Measurements from ENCODE around the gene UBE2G2. TPM values are rescaled to one million over a fixed set of nuclear protein-coding genes. Genes with fewer than 3 reads are reported as not detected.
A peak's percentile ranks its signal among the peaks of the same experiment; 100 is the strongest.

The UBE2G2 gene
- total RNA-seq, 1 donor from 2014 or later: 137 TPM

DNA sequence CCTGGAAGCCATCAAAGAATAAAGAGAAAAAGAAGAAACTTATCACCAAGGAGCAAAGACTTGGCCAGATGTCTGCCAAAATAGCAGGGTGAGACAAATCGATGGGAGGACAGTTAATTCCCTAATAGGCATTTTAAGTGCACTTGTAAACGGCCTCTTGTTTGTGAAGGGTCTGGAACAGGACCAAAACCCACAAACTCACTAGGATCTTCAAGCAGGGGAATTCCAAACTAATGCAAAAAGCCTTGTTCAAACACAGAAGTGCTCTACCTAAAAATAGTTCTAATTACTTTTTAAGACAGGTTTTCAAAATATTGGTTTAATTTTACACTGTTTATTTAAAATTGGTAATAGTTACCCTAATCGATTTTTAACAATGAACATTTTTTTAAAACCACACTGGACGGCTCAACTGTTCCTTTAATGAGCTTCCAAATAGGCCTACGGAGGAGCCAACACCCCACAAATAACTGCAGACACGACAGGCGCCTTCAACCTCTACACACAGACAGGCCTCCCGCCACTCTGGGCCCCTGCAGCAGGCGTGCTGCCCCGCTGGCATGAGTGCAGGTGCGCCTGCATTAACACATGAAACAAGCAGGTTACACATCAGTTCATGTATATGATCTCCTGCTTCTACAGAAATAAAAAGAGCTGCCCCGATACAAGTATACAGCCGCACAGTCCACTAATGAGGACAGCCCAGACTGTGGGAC lies 15.8 kb downstream of the UBE2G2 start:
- Mint-ChIP-seq H3K27me3 (ENCODE audit: insufficient read depth) (no peaks in the 10 kb centered on the region), H3K9me3 (no peaks in the 10 kb centered on the region)

DNA sequence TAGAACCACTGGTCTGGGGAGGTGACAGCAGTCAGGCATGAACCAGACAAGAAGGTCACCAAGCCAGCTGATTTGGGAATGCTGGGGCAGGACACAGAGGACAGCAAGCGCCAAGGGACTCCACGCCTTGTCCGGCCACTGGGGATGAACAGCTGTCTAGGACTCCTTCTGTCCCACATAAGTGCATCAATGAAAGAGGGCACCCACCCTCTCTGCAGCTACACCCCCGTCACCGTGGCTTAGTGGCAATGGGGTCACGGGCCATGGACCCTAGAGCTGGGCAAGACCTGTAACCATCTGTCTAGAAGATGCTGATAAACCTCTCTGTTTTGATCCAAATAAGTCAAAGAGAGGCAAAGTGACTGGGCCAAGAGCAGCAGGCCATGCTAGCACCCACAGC lies 16.8 kb downstream of the UBE2G2 start:
- H3K4me1 Mint-ChIP-seq (ENCODE audit: low read depth): peaks cover 8% of the 10 kb centered on the region
- no peaks in the 10 kb centered on the region for H3K27me3 Mint-ChIP-seq (ENCODE audit: insufficient read depth)
- H3K9me3 Mint-ChIP-seq: no peaks in the 10 kb centered on the region
- DNase-seq (ENCODE audit: low spot score): no peak
- intact Hi-C loops (cut with micrococcal nuclease): no loop called here
- H3K27ac Mint-ChIP-seq: no peak overlapping the region
- H3K4me3 Mint-ChIP-seq: no peak overlapping the region
- peaks cover 26% of the 10 kb centered on the region for H3K36me3 Mint-ChIP-seq (ENCODE audit: low read depth)

More for the DNA sequence above, 15.8 kb downstream of the UBE2G2 start:
- Mint-ChIP-seq H3K4me1 (ENCODE audit: low read depth) (peaks cover 18% of the 10 kb centered on the region), H3K36me3 (ENCODE audit: low read depth) (peaks cover 35% of the 10 kb centered on the region), H3K27ac (peak overlapping the region; percentile 22), H3K4me3 (no peak overlapping the region)
- intact Hi-C loops (cut with micrococcal nuclease): no loop called here
- DNase-seq (ENCODE audit: low spot score): no peak

DNA sequence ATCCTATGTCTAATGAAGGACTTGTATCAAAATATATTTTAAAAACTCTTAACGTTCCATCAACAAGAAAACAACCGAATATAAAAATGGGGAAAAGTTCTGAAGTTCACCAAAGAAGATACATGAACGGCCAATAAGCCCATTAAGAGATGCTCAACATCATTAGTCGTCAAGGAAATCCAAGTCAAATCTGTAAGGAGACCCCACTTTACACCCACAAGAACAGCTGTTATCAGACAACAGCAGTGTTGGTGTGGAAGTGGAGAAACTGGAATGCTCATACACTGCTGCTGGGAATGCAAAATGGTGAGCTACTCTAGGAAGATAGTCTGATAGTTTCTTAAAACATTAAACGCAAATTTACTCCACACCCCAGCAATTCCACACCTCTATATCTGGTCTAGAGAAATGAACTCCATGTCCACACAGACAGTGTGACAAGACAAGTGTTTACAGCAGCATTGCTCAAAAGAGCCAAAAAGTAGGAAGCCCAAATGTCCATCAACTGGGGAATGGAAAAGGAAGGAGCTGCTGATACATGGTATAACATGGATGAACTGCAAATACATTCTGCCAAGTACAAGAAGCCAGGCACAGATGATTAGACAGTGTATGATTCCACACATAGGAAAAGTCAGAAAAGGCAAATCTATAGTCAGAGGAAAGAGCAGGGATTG lies 18.5 kb downstream of the UBE2G2 start:
- intact Hi-C loops (cut with micrococcal nuclease): no loop called here
- no peak overlapping the region for H3K4me3 Mint-ChIP-seq
- H3K27ac Mint-ChIP-seq: no peak overlapping the region
- H3K4me1 Mint-ChIP-seq (ENCODE audit: low read depth): peaks cover 5% of the 10 kb centered on the region
- no peaks in the 10 kb centered on the region for H3K27me3 Mint-ChIP-seq (ENCODE audit: insufficient read depth)
- peaks cover 23% of the 10 kb centered on the region for H3K36me3 Mint-ChIP-seq (ENCODE audit: low read depth)
- H3K9me3 Mint-ChIP-seq: no peaks in the 10 kb centered on the region
- DNase-seq (ENCODE audit: low spot score): no peak

DNA sequence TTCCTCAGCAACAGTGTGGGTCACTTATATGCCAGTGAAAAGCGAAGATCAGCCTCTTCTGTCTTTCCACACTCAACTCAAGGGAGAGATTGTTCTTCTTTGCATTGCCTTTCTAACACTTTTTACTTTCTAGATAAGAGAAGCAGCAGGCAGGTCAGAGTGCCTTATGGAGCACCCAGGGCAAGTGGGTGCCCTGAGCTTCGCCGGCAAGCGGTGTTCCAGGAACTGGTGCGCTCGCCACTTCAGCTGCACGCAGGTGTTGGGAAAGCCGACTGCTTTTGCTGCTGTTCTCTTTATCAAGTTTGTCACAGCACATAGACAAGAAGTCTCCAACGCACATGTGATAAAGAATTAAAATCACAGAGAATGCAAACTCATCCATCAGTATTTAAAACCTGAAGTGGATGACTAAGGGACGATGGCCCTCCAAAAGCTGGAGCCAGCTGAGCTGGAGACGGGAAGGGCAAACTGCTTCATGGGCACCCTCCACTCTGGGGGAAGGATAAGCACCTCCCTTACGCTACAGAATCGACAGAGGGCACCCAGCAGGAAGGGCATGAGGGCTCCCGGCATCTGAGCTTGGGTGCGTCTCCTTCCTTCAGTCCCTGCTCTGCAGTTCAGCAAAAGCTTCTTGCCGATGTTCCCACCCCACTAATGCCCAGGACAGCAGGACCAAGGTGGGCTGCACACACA lies 20.7 kb downstream of the UBE2G2 start:
- peaks cover 29% of the 10 kb centered on the region for H3K36me3 Mint-ChIP-seq (ENCODE audit: low read depth)
- no peak overlapping the region for H3K4me3 Mint-ChIP-seq
- intact Hi-C loops (cut with micrococcal nuclease): no loop called here
- peaks cover 10% of the 10 kb centered on the region for H3K4me1 Mint-ChIP-seq (ENCODE audit: low read depth)
- no peaks in the 10 kb centered on the region for H3K27me3 Mint-ChIP-seq (ENCODE audit: insufficient read depth)
- DNase-seq (ENCODE audit: low spot score): no peak
- no peak overlapping the region for H3K27ac Mint-ChIP-seq
- no peaks in the 10 kb centered on the region for H3K9me3 Mint-ChIP-seq

DNA sequence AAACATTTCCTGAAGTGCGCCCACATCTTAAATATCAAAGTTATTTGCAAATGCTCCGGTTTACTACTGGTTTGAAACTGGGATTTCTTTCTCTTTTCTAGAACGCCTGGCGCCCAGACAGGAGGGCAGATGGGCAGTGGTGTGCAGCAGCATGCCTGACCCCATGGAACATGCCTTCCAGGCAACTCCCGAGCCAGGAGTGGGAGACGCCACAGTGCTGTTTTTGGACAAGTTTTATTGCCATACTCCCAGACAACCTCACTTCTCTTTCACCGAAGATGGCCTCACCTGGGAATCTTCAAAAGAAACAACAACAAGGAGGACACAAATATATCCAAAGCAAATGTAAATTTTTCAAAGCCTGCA lies 21.5 kb downstream of the UBE2G2 start:
- intact Hi-C loops (cut with micrococcal nuclease): no loop called here
- no peak overlapping the region for H3K27ac Mint-ChIP-seq
- no peaks in the 10 kb centered on the region for H3K27me3 Mint-ChIP-seq (ENCODE audit: insufficient read depth)
- H3K9me3 Mint-ChIP-seq: no peaks in the 10 kb centered on the region
- H3K36me3 Mint-ChIP-seq (ENCODE audit: low read depth): peaks cover 28% of the 10 kb centered on the region
- H3K4me3 Mint-ChIP-seq: no peak overlapping the region
- DNase-seq (ENCODE audit: low spot score): no peak
- H3K4me1 Mint-ChIP-seq (ENCODE audit: low read depth): peaks cover 10% of the 10 kb centered on the region

DNA sequence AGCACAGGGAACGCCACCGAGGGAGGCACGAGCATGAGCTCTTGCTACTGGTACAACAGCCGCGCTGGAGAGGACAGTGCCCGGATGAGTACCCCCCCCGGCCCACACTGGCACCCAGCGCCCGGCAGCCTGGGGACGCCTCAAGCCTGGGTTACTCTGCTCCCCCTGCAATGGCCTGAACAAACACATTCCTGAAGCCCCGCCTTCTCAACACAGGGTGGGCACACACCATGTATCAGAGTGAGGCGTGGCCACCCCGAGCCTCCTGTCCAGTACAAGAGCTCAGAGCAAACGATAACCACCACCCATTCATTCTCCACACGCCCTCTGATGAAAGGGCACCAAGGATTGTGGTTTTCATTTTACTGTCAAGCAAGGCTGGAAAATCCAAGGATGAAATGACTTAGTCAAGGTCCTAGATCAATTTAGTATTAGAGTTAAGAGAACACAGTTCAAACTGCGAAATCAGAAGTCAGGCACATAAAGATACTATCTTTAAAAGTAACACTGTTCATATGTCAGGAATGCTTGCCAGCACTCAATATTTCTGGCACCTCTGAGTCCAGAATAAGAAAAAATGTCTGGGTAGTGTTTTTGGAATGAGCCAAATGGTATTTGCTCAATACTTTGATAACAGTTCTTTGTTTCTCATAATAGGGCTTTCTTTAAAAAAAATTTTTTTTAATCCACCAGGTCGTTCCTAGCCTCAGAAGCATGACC lies 22.0 kb downstream of the UBE2G2 start:
- Mint-ChIP-seq H3K4me1 (ENCODE audit: low read depth) (peaks cover 10% of the 10 kb centered on the region), H3K27me3 (ENCODE audit: insufficient read depth) (no peaks in the 10 kb centered on the region), H3K4me3 (no peak overlapping the region), H3K36me3 (ENCODE audit: low read depth) (peaks cover 33% of the 10 kb centered on the region), H3K27ac (no peak overlapping the region), H3K9me3 (no peaks in the 10 kb centered on the region)
- intact Hi-C loops (cut with micrococcal nuclease): no loop called here
- DNase-seq (ENCODE audit: low spot score): no peak

DNA sequence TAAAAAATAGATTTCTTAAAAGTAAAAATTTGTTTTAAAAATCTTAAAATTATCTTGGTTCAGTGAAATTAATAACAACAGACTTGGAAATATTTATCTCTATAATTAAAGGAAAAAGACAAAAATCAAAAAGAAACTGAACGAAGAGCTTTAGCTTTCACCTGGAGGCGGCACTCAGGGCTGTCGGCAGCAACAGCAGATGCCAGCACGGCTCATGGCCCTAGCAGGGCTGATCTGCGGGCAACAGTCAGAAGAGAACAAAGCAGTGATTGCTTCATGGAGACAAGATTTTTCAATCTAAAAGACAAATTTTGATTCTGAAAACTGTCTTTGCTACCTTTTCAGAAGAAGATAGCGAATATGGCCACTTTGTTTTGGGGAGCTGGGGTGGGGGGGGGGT lies 22.6 kb downstream of the UBE2G2 start:
- Mint-ChIP-seq H3K4me3 (no peak overlapping the region), H3K27ac (no peak overlapping the region), H3K36me3 (ENCODE audit: low read depth) (peaks cover 35% of the 10 kb centered on the region), H3K9me3 (no peaks in the 10 kb centered on the region), H3K27me3 (ENCODE audit: insufficient read depth) (no peaks in the 10 kb centered on the region), H3K4me1 (ENCODE audit: low read depth) (peaks cover 10% of the 10 kb centered on the region)
- DNase-seq (ENCODE audit: low spot score): no peak
- intact Hi-C loops (cut with micrococcal nuclease): no loop called here

DNA sequence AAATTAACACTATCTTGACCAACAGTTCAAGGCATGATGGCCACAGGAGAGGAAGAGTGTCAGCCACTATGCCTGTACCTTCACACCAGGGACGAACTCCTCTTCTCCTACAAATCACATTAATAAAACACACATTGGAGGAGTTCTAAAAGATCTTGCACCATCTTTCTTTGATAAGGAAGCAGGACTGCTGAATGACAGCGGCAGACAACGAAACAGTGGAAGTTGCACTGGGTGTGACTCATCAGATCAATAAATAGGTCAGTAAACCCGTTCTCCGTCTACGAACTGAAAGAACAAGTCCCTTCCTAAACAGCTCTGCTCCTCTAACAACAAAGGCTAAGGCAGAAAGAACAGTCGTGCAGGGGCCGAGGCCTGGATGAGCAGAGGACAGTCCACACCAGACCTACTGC lies 23.1 kb downstream of the UBE2G2 start:
- peaks cover 35% of the 10 kb centered on the region for H3K36me3 Mint-ChIP-seq (ENCODE audit: low read depth)
- H3K9me3 Mint-ChIP-seq: no peaks in the 10 kb centered on the region
- DNase-seq (ENCODE audit: low spot score): no peak
- no peak overlapping the region for H3K4me3 Mint-ChIP-seq
- H3K27ac Mint-ChIP-seq: no peak overlapping the region
- no peaks in the 10 kb centered on the region for H3K27me3 Mint-ChIP-seq (ENCODE audit: insufficient read depth)
- H3K4me1 Mint-ChIP-seq (ENCODE audit: low read depth): peaks cover 10% of the 10 kb centered on the region
- intact Hi-C loops (cut with micrococcal nuclease): no loop called here

DNA sequence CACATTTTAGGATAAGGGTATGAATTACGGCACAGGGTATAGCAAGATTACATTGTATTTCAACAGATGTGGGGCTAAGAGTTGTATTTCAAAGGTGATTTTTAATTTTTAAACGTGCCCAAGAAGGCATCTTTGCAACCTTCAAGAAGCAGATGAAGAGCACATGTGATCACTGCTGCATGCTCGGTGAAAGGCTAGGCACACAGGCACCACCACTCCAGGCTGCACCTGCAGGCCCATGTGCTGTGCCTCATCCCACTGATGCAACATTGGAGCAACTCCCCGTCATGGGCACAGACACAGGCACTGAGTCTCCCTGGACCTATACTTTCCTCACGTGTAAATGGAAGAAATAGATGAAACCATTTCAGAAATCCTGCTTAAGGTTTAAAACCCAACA lies 23.5 kb downstream of the UBE2G2 start:
- Mint-ChIP-seq H3K4me3 (no peak overlapping the region), H3K36me3 (ENCODE audit: low read depth) (peaks cover 37% of the 10 kb centered on the region), H3K27me3 (ENCODE audit: insufficient read depth) (no peaks in the 10 kb centered on the region), H3K4me1 (ENCODE audit: low read depth) (peaks cover 6% of the 10 kb centered on the region), H3K9me3 (no peaks in the 10 kb centered on the region), H3K27ac (no peak overlapping the region)
- intact Hi-C loops (cut with micrococcal nuclease): no loop called here
- DNase-seq (ENCODE audit: low spot score): no peak

DNA sequence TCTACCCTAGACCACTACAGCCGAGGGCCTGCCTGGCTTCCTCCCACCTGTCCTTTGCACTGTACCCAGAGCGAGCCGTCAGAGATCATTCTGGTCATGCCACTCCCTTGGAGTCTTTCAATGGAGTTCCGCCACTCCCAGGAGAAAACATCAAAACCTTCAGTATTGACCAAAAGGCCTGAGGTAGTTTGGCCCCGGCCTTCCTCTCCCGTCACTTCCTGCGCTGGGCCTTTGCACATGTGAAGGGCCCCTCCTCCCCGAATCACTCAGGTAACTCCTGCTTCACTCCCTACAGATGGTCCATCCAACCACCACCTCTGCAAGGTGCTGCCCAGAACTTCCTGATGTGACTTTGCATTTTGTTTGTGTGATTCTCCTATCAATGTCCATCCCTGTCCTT lies 26.6 kb downstream of the UBE2G2 start:
- intact Hi-C loops (cut with micrococcal nuclease): no loop called here
- Mint-ChIP-seq H3K27ac (no peak overlapping the region), H3K4me1 (ENCODE audit: low read depth) (peaks cover 6% of the 10 kb centered on the region), H3K27me3 (ENCODE audit: insufficient read depth) (no peaks in the 10 kb centered on the region), H3K9me3 (no peaks in the 10 kb centered on the region), H3K36me3 (ENCODE audit: low read depth) (peaks cover 45% of the 10 kb centered on the region), H3K4me3 (no peak overlapping the region)
- no peak for DNase-seq (ENCODE audit: low spot score)

DNA sequence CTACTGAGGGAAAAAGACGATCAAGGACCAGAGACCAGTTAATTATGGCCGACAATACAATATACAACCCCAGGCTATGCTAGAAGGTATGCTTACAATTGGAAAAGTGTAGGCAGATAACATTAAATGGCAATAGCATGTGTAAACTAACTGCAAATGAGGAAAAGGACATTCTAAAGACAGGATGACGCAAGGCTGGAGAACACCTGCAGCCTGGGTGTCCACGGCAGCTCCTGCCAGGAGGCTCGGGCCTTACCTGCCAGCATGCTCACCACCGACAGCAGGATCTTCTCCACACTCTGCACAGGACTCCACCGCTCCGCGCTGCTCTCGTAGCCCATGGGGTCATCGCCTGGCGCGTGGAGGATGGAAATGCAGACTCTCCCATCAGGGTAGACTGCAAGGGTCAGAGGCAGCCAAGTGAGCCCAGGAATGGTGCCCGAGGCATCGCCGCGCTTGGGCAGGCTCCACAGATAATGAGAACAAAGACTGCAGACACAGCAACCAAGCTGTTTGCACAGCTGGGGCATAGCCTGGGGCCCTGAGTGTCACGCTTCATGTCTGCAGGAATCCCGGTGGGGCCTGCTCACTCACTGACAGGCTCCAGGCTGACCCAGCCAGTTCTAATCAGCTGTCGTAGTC lies 28.2 kb downstream of the UBE2G2 start:
- Mint-ChIP-seq H3K27ac (no peak overlapping the region), H3K27me3 (ENCODE audit: insufficient read depth) (no peaks in the 10 kb centered on the region), H3K4me1 (ENCODE audit: low read depth) (peaks cover 6% of the 10 kb centered on the region), H3K9me3 (no peaks in the 10 kb centered on the region), H3K36me3 (ENCODE audit: low read depth) (peaks cover 52% of the 10 kb centered on the region), H3K4me3 (no peak overlapping the region)
- DNase-seq (ENCODE audit: low spot score): no peak
- intact Hi-C loops (cut with micrococcal nuclease): no loop called here

DNA sequence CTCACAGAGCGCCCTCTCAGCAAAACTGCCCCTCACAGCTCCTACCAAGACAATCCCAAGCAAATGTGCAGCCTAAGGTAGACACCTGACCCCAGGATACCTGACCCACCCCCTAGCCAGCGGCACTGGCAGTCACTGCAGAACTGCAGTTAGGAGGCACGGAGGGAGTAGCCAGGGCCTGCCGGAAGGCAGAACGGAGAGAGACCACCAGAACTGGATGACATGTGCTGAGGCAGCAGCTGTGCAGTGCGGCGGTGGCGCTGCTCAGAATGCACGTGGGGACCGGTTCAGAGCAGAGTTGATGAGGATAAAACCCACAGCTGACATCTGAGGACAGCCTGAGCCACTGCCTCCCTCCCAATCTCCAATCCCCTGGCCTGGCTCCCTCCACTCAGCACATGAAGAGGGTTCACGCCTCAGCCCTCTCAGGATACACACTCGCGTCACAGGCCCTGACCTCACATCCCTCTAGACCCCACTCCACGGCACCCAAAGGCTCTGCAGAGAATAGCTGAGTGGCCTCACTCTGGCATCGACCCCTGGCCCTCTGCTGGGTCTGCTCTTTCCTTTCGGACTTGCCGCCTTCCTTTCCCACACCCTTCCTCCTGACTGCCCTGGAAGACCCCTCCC lies 29.6 kb downstream of the UBE2G2 start:
- H3K4me3 Mint-ChIP-seq: no peak overlapping the region
- H3K4me1 Mint-ChIP-seq (ENCODE audit: low read depth): no peaks in the 10 kb centered on the region
- H3K27me3 Mint-ChIP-seq (ENCODE audit: insufficient read depth): no peaks in the 10 kb centered on the region
- intact Hi-C loops (cut with micrococcal nuclease): no loop called here
- no peak for DNase-seq (ENCODE audit: low spot score)
- no peaks in the 10 kb centered on the region for H3K9me3 Mint-ChIP-seq
- no peak overlapping the region for H3K27ac Mint-ChIP-seq
- peaks cover 43% of the 10 kb centered on the region for H3K36me3 Mint-ChIP-seq (ENCODE audit: low read depth)
